ENCODE results near the gene MPP2. TPM values are rescaled to one million over a fixed set of nuclear protein-coding genes. Genes with fewer than 3 reads are reported as not detected.

The MPP2 gene
- total RNA-seq, 1 experiment from 2014 or later = 2.6 TPM

DNA sequence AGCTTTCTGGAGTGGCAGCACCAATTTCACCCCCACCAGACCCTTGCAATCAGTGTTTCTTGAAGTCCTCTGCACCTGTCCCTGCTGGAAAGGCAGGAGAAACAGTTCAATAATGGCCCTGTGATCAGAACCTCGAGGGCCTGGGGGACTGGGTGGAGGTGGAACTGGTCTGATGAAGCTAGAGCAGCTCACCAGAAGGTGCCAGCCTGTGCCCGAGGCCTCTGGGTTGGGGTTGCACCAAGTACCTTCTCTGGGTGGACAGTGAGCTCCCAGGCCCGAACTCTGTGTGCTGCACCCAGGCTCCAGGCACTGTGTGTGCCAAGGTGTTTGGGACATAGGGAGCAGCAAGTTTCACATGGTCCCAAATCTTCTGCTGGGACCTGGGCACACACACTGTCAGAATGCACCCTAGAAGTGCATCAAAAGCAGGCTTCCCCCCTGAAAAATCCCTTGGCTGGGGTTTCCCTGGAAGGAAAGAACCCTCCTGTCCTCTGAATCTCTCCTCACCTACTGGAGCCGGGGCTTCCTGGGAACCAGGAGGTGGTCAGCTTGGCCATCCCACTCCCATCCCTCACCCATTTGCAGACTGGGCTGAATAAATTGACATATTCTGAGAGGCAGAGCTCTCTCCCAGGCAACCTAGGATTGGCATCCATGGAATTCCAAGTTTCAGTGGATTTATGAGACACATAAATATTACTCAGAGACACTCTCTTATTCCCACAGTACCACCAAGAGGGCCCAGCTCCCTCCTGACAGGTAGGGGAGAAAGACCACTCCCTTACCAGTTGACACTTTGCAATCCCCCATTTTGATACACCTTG is 43.0 kb downstream of the MPP2 start:
- POLR2A ChIA-PET (ENCODE audit: low non-redundant PET) = no interaction called here
- DNase-seq (ENCODE audit: low spot score) = no peak
- Histone ChIP-seq H3K27ac (ENCODE audit: low read depth, low read length, poor library complexity, severe bottlenecking) (no peak overlapping the region), H3K9me3 (ENCODE audit: low read depth, low read length, poor library complexity, severe bottlenecking) (no peaks in the 10 kb centered on the region), H3K4me1 (ENCODE audit: insufficient read depth, low read length, poor library complexity, severe bottlenecking) (no peaks in the 10 kb centered on the region), H3K4me3 (ENCODE audit: low read depth, low read length, poor library complexity, severe bottlenecking) (no peak overlapping the region), H3K27me3 (replicated peaks; ENCODE audit: insufficient read depth, low read depth, low read length, poor library complexity) (no peaks in the 10 kb centered on the region), H3K36me3 (ENCODE audit: insufficient read depth, low read length, poor library complexity, severe bottlenecking) (no peaks in the 10 kb centered on the region)
- intact Hi-C loops (cut with micrococcal nuclease; ENCODE audit: unreplicated experiment) = no loop called here
- TF ChIP-seq, protein P1, sequence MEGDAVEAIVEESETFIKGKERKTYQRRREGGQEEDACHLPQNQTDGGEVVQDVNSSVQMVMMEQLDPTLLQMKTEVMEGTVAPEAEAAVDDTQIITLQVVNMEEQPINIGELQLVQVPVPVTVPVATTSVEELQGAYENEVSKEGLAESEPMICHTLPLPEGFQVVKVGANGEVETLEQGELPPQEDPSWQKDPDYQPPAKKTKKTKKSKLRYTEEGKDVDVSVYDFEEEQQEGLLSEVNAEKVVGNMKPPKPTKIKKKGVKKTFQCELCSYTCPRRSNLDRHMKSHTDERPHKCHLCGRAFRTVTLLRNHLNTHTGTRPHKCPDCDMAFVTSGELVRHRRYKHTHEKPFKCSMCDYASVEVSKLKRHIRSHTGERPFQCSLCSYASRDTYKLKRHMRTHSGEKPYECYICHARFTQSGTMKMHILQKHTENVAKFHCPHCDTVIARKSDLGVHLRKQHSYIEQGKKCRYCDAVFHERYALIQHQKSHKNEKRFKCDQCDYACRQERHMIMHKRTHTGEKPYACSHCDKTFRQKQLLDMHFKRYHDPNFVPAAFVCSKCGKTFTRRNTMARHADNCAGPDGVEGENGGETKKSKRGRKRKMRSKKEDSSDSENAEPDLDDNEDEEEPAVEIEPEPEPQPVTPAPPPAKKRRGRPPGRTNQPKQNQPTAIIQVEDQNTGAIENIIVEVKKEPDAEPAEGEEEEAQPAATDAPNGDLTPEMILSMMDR (conservative IDR thresholded peaks at IDR 0.05; ENCODE audit: low read depth, low read length) = no peak
- TF ChIP-seq EZH2 (IDR thresholded peaks at IDR 0.05; ENCODE audit: borderline replicate concordance, low read depth, low read length, poor library complexity, severe bottlenecking) = no peak
- BruUV-seq (replicated peaks) = no TSS peak
- CTCF ChIA-PET = no interaction called here

DNA sequence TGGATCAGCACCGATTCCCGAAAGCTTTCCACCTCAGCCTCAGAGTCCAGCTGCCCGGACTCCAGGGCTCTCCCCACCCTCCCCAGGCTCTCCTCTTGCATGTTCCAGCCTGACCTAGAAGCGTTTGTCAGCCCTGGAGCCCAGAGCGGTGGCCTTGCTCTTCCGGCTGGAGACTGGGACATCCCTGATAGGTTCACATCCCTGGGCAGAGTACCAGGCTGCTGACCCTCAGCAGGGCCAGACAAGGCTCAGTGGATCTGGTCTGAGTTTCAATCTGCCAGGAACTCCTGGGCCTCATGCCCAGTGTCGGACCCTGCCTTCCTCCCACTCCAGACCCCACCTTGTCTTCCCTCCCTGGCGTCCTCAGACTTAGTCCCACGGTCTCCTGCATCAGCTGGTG is 45.4 kb downstream of the MPP2 start:
- Histone ChIP-seq H3K27ac (ENCODE audit: low read depth, low read length, poor library complexity, severe bottlenecking) (no peak overlapping the region), H3K36me3 (ENCODE audit: insufficient read depth, low read length, poor library complexity, severe bottlenecking) (no peaks in the 10 kb centered on the region), H3K4me3 (ENCODE audit: low read depth, low read length, poor library complexity, severe bottlenecking) (no peak overlapping the region), H3K27me3 (replicated peaks; ENCODE audit: insufficient read depth, low read depth, low read length, poor library complexity) (no peaks in the 10 kb centered on the region), H3K4me1 (ENCODE audit: insufficient read depth, low read length, poor library complexity, severe bottlenecking) (no peaks in the 10 kb centered on the region), H3K9me3 (ENCODE audit: low read depth, low read length, poor library complexity, severe bottlenecking) (no peaks in the 10 kb centered on the region)
- intact Hi-C loops (cut with micrococcal nuclease; ENCODE audit: unreplicated experiment) = no loop called here
- POLR2A ChIA-PET (ENCODE audit: low non-redundant PET) = interaction anchor here (0.6 kb wide), 1 partner anchor 265 kb away, joined by 6 read pairs; no protein-coding TSS in a partner anchor
- no peak for DNase-seq (ENCODE audit: low spot score)
- CTCF ChIA-PET = no interaction called here
- TF ChIP-seq, protein P1 (conservative IDR thresholded peaks at IDR 0.05; ENCODE audit: low read depth, low read length) = no peak
- TF ChIP-seq EZH2 (IDR thresholded peaks at IDR 0.05; ENCODE audit: borderline replicate concordance, low read depth, low read length, poor library complexity, severe bottlenecking) = no peak
- no TSS peak for BruUV-seq (replicated peaks)

DNA sequence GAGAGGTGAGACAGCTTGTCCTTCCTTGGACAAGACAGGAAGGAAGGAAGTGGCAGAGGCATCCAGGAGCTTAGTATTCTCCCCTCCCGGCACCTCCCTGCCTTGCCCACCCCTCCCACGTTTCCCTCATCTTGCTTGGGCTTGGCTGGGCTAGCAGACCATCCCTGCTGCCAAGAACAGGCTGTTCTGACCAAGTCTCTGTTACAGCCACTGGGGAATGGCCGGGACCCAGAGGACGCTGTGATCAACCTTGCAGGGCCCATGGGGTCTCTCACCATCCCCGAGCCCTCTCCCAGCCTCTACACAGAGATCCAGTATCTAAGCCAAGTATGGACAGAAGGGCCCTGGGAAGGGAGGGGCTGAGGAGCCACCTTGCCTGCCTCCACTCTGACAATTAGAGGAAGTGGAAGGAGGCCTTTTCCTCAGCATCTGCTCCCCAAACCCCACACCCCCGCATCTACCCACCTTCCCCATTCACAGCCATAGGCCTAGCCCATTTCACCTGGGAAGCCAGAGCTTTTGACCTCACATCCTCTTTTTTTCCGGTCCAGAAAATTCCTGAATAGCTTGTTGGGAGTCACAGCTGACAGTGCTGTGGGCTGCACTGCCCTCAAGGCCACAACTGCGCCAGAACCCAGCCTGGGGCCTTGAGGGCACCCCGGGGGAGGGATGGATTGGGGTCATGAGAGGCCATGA is 46.3 kb downstream of the MPP2 start:
- BruUV-seq (replicated peaks) = no TSS peak
- TF ChIP-seq EZH2 (IDR thresholded peaks at IDR 0.05; ENCODE audit: borderline replicate concordance, low read depth, low read length, poor library complexity, severe bottlenecking) = no peak
- TF ChIP-seq, protein P1 (conservative IDR thresholded peaks at IDR 0.05; ENCODE audit: low read depth, low read length) = no peak
- Histone ChIP-seq H3K9me3 (ENCODE audit: low read depth, low read length, poor library complexity, severe bottlenecking) (no peaks in the 10 kb centered on the region), H3K4me1 (ENCODE audit: insufficient read depth, low read length, poor library complexity, severe bottlenecking) (no peaks in the 10 kb centered on the region), H3K27ac (ENCODE audit: low read depth, low read length, poor library complexity, severe bottlenecking) (no peak overlapping the region), H3K27me3 (replicated peaks; ENCODE audit: insufficient read depth, low read depth, low read length, poor library complexity) (no peaks in the 10 kb centered on the region), H3K36me3 (ENCODE audit: insufficient read depth, low read length, poor library complexity, severe bottlenecking) (no peaks in the 10 kb centered on the region), H3K4me3 (ENCODE audit: low read depth, low read length, poor library complexity, severe bottlenecking) (no peak overlapping the region)
- POLR2A ChIA-PET (ENCODE audit: low non-redundant PET) = no interaction called here
- intact Hi-C loops (cut with micrococcal nuclease; ENCODE audit: unreplicated experiment) = no loop called here
- CTCF ChIA-PET = no interaction called here
- DNase-seq (ENCODE audit: low spot score) = no peak
